ENCODE results near the gene NME2.
A peak's percentile ranks its signal among the peaks of the same experiment; 100 is the strongest.

NME2 gene

DNA sequence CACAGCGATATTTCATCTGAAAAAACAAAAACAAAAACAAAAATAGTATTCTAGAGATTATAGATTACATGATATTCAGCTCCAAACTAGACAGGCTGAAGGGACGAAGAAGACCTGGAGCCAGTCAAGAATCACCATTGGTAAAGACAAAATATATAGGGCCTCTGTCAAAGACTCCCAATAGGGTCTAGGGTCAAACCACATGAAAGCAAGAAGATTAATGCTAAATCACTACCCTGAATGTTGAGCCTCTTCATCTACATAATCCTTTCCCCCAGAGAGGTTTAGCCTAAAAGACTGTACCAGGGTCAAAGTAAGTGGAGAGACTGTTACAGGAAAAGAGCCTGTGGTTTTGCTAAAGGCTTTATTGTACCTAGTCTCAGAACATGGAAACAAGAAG is 23.6 kb upstream of the NME2 start:
- no peak for DNase-seq (ENCODE audit: low read depth)
- no peak overlapping the region for H3K4me3 ChIP-seq (ENCODE audit: low read depth, low read length)
- TF ChIP-seq, protein P1, sequence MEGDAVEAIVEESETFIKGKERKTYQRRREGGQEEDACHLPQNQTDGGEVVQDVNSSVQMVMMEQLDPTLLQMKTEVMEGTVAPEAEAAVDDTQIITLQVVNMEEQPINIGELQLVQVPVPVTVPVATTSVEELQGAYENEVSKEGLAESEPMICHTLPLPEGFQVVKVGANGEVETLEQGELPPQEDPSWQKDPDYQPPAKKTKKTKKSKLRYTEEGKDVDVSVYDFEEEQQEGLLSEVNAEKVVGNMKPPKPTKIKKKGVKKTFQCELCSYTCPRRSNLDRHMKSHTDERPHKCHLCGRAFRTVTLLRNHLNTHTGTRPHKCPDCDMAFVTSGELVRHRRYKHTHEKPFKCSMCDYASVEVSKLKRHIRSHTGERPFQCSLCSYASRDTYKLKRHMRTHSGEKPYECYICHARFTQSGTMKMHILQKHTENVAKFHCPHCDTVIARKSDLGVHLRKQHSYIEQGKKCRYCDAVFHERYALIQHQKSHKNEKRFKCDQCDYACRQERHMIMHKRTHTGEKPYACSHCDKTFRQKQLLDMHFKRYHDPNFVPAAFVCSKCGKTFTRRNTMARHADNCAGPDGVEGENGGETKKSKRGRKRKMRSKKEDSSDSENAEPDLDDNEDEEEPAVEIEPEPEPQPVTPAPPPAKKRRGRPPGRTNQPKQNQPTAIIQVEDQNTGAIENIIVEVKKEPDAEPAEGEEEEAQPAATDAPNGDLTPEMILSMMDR (conservative IDR thresholded peaks at IDR 0.05; ENCODE audit: low read depth, low read length), result no peak

DNA sequence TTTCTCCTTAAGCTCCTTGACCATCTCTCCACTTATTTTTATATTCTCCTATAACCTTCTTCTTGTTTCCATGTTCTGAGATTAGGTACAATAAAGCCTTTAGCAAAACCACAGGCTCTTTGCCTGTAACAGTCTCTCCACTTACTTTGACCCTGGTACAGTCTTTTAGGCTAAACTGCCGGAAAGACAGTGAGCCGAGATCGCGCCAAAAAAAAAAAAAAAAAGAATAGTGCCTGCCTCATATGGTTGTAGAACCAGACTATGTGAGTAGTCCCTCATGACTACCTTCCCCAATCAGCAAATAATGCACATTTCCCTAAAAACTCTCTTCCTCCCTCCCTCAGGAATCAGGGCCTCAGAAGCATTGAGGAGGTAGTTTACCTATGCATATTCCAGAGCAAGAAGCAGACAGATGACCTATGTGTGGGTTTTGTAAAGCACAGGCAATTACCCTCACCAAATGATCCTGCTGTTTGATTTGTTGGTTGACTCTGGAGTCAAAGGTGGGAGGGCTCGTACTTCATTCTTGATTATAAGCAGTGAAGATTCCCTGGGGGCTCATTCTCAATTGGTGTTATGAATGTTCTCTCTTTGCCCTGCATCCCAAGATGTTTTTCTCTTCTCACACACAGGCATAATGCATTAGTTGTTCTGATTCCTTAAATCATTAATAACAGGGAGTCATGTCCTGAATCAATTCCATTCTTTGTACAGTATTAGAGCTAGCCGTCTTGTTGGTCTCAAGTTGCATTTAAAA is 21.8 kb upstream of the NME2 start:
- no peak for DNase-seq (ENCODE audit: low read depth)
- TF ChIP-seq, protein P1 (conservative IDR thresholded peaks at IDR 0.05; ENCODE audit: low read depth, low read length), result no peak
- H3K4me3 ChIP-seq (ENCODE audit: low read depth, low read length), result no peak overlapping the region

DNA sequence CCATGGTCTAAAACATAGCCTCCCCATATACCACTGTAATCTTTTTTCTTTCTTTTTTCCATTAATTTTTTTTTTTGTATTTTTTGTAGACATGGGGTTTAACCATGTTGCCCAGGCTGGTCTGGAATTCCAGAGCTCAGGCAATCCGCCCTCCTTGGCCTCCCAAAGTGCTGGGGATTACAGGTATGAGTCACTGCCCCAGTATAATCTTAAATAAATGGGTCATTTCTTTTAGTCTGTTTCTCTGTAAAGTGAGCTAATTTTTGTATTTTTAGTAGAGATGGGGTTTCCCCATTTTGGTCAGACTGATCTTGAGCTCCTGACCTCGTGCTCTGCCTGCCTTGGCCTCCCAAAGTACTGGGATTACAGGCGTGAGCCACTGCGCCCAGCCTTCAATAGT is 18.6 kb upstream of the NME2 start:
- no peak overlapping the region for H3K4me3 ChIP-seq (ENCODE audit: low read depth, low read length)
- TF ChIP-seq, protein P1 (conservative IDR thresholded peaks at IDR 0.05; ENCODE audit: low read depth, low read length), result no peak
- no peak for DNase-seq (ENCODE audit: low read depth)

DNA sequence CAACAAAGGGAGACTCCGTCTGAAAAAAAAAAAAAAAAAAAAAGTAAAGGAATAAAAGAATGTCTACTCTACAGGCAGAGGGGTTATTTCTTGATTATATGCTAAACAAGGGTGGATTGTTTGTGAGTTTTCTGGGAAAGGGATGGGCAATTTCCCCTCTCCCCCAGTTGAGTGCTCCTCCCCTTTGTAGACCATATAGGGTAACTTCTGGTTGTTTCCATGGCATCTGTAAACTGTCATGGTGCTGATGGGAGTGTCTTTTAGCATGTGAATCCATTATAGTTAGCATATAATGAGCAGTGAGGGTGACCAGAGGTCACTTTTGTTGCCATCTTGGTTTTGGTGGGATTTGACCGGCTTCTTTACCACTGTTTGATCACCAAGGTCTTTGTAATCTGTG is 17.0 kb upstream of the NME2 start:
- TF ChIP-seq, protein P1 (conservative IDR thresholded peaks at IDR 0.05; ENCODE audit: low read depth, low read length), result no peak
- H3K4me3 ChIP-seq (ENCODE audit: low read depth, low read length), result no peak overlapping the region
- no peak for DNase-seq (ENCODE audit: low read depth)

DNA sequence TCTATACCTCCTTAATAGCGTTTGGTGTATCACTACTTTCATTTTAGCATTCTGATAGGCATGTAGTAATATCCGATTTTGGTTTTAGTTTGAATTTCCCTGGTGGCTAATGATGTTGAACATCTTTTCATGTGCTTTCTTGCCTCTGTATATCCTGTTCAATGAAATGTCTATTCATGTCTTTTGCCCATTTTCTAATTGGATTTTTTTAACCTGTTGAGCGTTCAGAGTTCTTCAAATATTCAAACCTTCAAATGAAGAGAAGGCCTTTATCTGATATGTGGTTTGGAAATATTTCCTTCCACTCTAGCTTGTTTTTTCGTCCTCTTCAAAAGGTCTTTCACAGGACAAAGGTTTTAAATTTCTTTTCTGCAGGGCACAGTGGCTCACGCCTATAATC is 15.3 kb upstream of the NME2 start:
- DNase-seq (ENCODE audit: low read depth), result no peak
- TF ChIP-seq, protein P1 (conservative IDR thresholded peaks at IDR 0.05; ENCODE audit: low read depth, low read length), result no peak
- H3K4me3 ChIP-seq (ENCODE audit: low read depth, low read length), result no peak overlapping the region

DNA sequence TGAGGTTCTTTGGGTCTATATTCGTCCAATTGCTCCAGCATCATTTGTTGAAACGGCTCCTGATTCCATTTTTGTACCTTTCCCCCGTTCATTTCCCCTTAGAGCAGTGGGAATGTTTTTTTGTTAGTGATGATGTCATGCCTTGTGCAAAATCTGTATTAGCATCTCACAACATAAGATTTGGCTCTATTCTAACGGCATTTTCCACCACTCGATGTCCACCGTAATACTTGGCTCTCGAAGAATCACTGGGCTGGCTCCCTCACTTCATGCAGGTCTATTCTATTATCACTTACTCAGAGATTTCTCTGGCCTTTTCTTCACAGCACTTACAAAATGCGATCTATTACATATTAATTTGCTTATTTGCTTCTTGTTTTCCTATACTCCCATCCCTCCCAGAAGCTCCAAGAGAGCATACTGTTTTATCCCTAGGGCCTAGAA is 13.4 kb upstream of the NME2 start:
- peak overlapping the region; percentile 50 for H3K4me3 ChIP-seq (ENCODE audit: low read depth, low read length)

More for the DNA sequence above, 13.4 kb upstream of the NME2 start:
- DNase-seq (ENCODE audit: low read depth), result peak; percentile 35
- TF ChIP-seq, protein P1 (conservative IDR thresholded peaks at IDR 0.05; ENCODE audit: low read depth, low read length), result no peak

Measured in choroid plexus epithelial cell (primary cell).